OCI-LY3 (cell line): Measurements from ENCODE around the gene CHST15.

ENCODE experiments used
- H2AFZ ChIP-seq: fragments of 200-600, 300-600 bp; shearing (Covaris generic); 2 replicates; pipeline ENCODE4 v1.6.0; 2014; ENCODE audit warnings: antibody characterized with exemption, low read depth, low read length
- H3K27ac ChIP-seq: fragments of 200-600, 300-600 bp; sonication (generic); 2 replicates; pipeline ENCODE4 v1.5.1; 2014; ENCODE audit warnings: mild to moderate bottlenecking, low read length, moderate library complexity, mixed read lengths
- H3K27me3 ChIP-seq: fragments of 200-600, 300-600 bp; sonication (generic); 2 replicates; pipeline ENCODE4 v1.6.1; 2014; ENCODE audit warnings: low read depth, low read length, mixed read lengths
- H3K36me3 ChIP-seq: fragments of 200-600, 300-600 bp; sonication (generic); replicated peaks from 2 replicates; pipeline ENCODE3; 2014; ENCODE audit warnings: low read depth, low read length, mixed read lengths
- H3K4me1 ChIP-seq: fragments of 300-600, 200-600 bp; sonication (generic); 2 replicates; pipeline ENCODE4 v1.6.1; 2014; ENCODE audit warnings: low read length, mixed read lengths
- H3K4me2 ChIP-seq: fragments of 200-600, 300-600 bp; sonication (generic); 2 replicates; pipeline ENCODE4 v1.6.1; 2014; ENCODE audit warnings: low read length, mixed read lengths
- H3K4me3 ChIP-seq: fragments of 300-600, 200-600 bp; sonication (generic); 2 replicates; pipeline ENCODE4 v1.5.1; 2014; ENCODE audit warnings: antibody characterized with exemption, mild to moderate bottlenecking, low read length, moderate library complexity
- H3K79me2 ChIP-seq: fragments of 300-600, 200-600 bp; shearing (Covaris generic); 2 replicates; pipeline ENCODE4 v1.6.1; 2014; ENCODE audit warnings: mild to moderate bottlenecking, low read length, mixed read lengths
- H3K9ac ChIP-seq: fragments of 300-600, 200-600 bp; shearing (Covaris generic); 2 replicates; pipeline ENCODE4 v1.6.0; 2014; ENCODE audit warnings: mild to moderate bottlenecking, low read length, moderate library complexity
- H3K9me3 ChIP-seq: fragments of 200-600, 300-600 bp; shearing (Covaris generic); 2 replicates; pipeline ENCODE4 v1.6.1; 2014; ENCODE audit warnings: low read length, mixed read lengths; ENCODE audit not compliant: insufficient read depth
- H4K20me1 ChIP-seq: fragments of 200-600, 300-600 bp; sonication (generic); 2 replicates; pipeline ENCODE4 v1.6.1; 2016; ENCODE audit warnings: low read length, mixed read lengths; ENCODE audit not compliant: insufficient read depth
- CTCF ChIP-seq: fragments of 200-600, 300-600 bp; sonication (generic); IDR thresholded peaks from 2 replicates; pipeline ENCODE4 v1.5.1; 2014; ENCODE audit warnings: antibody characterized with exemption, low read length, low read depth
- EZH2phosphoT487 ChIP-seq: fragments of 200-600 bp; shearing (Covaris generic); IDR thresholded peaks from 2 replicates; pipeline ENCODE4 v1.6.1; 2018; ENCODE audit warnings: antibody characterized with exemption, mixed run types, low read depth

Gene CHST15

GRCh38 chr10:123991611-123992570 lies 101.5 kb downstream of the CHST15 start:
- Histone ChIP-seq H3K9ac (no peak overlapping the region), H4K20me1 (no peaks in the 10 kb centered on the region), H3K4me3 (no peak overlapping the region), H3K79me2 (no peaks in the 10 kb centered on the region), H3K27me3 (0 out of 2 replicates have a peak, but pooled peaks cover 6% of the 10 kb centered on the region), H3K36me3 (no peaks in the 10 kb centered on the region), H3K27ac (no peak overlapping the region), H3K4me2 (no peak overlapping the region), H3K4me1 (peaks cover 7% of the 10 kb centered on the region; the same call in 1 of the 2 replicates), H3K9me3 (no peaks in the 10 kb centered on the region), H2AFZ (no peak overlapping the region)
- no peak for TF ChIP-seq CTCF
- TF ChIP-seq EZH2phosphoT487: no peak

GRCh38 chr10:123990889-123991288 lies 102.5 kb downstream of the CHST15 start:
- Histone ChIP-seq H3K9me3 (no peaks in the 10 kb centered on the region), H3K27me3 (0 out of 2 replicates have a peak, but pooled peaks cover 6% of the 10 kb centered on the region), H2AFZ (no peak overlapping the region), H3K4me3 (no peak overlapping the region), H3K9ac (no peak overlapping the region), H3K79me2 (no peaks in the 10 kb centered on the region), H3K4me2 (no peak overlapping the region), H3K36me3 (no peaks in the 10 kb centered on the region), H4K20me1 (no peaks in the 10 kb centered on the region), H3K4me1 (peaks cover 3% of the 10 kb centered on the region; the same call in 1 of the 2 replicates), H3K27ac (no peak overlapping the region)
- TF ChIP-seq EZH2phosphoT487 (no peak), CTCF (no peak)

- H3K27ac ChIP-seq: no peak overlapping the region
- H3K4me3 ChIP-seq: no peak overlapping the region
- H3K27me3 ChIP-seq: 0 out of 2 replicates have a peak, but pooled peaks cover under 1% of the 10 kb centered on the region
- H3K36me3 ChIP-seq: no peaks in the 10 kb centered on the region
- H2AFZ ChIP-seq: no peak overlapping the region
- H3K4me1 ChIP-seq: no peaks in the 10 kb centered on the region
- no peaks in the 10 kb centered on the region for H3K79me2 ChIP-seq
- H4K20me1 ChIP-seq: no peaks in the 10 kb centered on the region
- H3K9ac ChIP-seq: no peak overlapping the region
- no peaks in the 10 kb centered on the region for H3K9me3 ChIP-seq
- TF ChIP-seq EZH2phosphoT487 (no peak), CTCF (no peak)
- H3K4me2 ChIP-seq: no peak overlapping the region
Observed at GRCh38 chr10:123988694-123989093, 104.7 kb downstream of the CHST15 start.

- Histone ChIP-seq H3K27me3 (no peaks in the 10 kb centered on the region), H3K4me3 (no peak overlapping the region), H2AFZ (no peak overlapping the region), H3K36me3 (no peaks in the 10 kb centered on the region), H3K9ac (no peak overlapping the region), H3K79me2 (no peaks in the 10 kb centered on the region), H3K27ac (no peak overlapping the region), H3K4me1 (no peaks in the 10 kb centered on the region), H3K9me3 (no peaks in the 10 kb centered on the region), H3K4me2 (no peak overlapping the region), H4K20me1 (no peaks in the 10 kb centered on the region)
- no peak for TF ChIP-seq EZH2phosphoT487
- TF ChIP-seq CTCF: no peak
Observed at GRCh38 chr10:123986736-123987135, 106.7 kb downstream of the CHST15 start.
